GM23248 (cell line): ENCODE data around the gene CCDC196. TPM values are rescaled to one million over a fixed set of nuclear protein-coding genes. Genes with fewer than 3 reads are reported as not detected.

Experiments
- DNase-seq: peaks from one replicate; pipeline ENCODE4 v3.0.0-alpha.2; 2015
- H2AFZ ChIP-seq: fragments of 200-600 bp; sonication (generic); 2 replicates; pipeline ENCODE4 v1.6.1; 2016; ENCODE audit warnings: antibody characterized with exemption
- H3F3A ChIP-seq: fragments of 200-600 bp; sonication (generic); 2 replicates; pipeline ENCODE4 v1.6.1; 2016; ENCODE audit warnings: mild to moderate bottlenecking, antibody characterized with exemption, mixed run types; ENCODE audit not compliant: insufficient read depth
- H3K27ac ChIP-seq: fragments of 200-600 bp; sonication (generic); 2 replicates; pipeline ENCODE4 v1.5.1; 2016; ENCODE audit warnings: mild to moderate bottlenecking
- H3K27me3 ChIP-seq: fragments of 200-600 bp; sonication (generic); replicated peaks from 2 replicates; pipeline ENCODE4 v1.6.1; 2016; ENCODE audit warnings: mild to moderate bottlenecking; ENCODE audit not compliant: insufficient read depth
- H3K36me3 ChIP-seq: fragments of 200-600 bp; sonication (generic); 2 replicates; pipeline ENCODE4 v1.6.1; 2016; ENCODE audit warnings: low read depth, mild to moderate bottlenecking
- H3K4me1 ChIP-seq: fragments of 200-600 bp; sonication (generic); 2 replicates; pipeline ENCODE4 v1.6.1; 2016; ENCODE audit warnings: mild to moderate bottlenecking; ENCODE audit not compliant: insufficient read depth
- H3K4me2 ChIP-seq: fragments of 200-600 bp; sonication (generic); one replicate; pipeline ENCODE4 v1.6.1; 2016; ENCODE audit warnings: mild to moderate bottlenecking; ENCODE audit not compliant: unreplicated experiment
- H3K4me3 ChIP-seq: fragments of 200-600 bp; sonication (generic); 2 replicates; pipeline ENCODE4 v1.5.1; 2016; ENCODE audit warnings: mild to moderate bottlenecking
- H3K79me2 ChIP-seq: fragments of 200-600 bp; sonication (generic); 2 replicates; pipeline ENCODE4 v1.6.1; 2016; ENCODE audit warnings: mild to moderate bottlenecking; ENCODE audit not compliant: insufficient read depth
- H3K9ac ChIP-seq: fragments of 200-600 bp; sonication (generic); 2 replicates; pipeline ENCODE4 v1.6.1; 2016; ENCODE audit warnings: mild to moderate bottlenecking
- H3K9me2 ChIP-seq: fragments of 200-600 bp; sonication (generic); 2 replicates; pipeline ENCODE4 v1.6.1; 2016; ENCODE audit warnings: mixed run types, mild to moderate bottlenecking, moderate library complexity; ENCODE audit not compliant: insufficient read depth
- H3K9me3 ChIP-seq: fragments of 200-600 bp; sonication (generic); one replicate; pipeline ENCODE4 v1.6.1; 2017; ENCODE audit warnings: low read depth
- H4K20me1 ChIP-seq: fragments of 200-600 bp; sonication (generic); 2 replicates; pipeline ENCODE4 v1.6.0; 2016; ENCODE audit not compliant: insufficient read depth
- EZH2 ChIP-seq: fragments of 200-600 bp; sonication (generic); IDR thresholded peaks from 2 replicates; pipeline ENCODE4 v1.6.1; 2018; ENCODE audit warnings: antibody characterized with exemption, mild to moderate bottlenecking; ENCODE audit not compliant: insufficient read depth, poor library complexity, severe bottlenecking
- EZH2phosphoT487 ChIP-seq: fragments of 200-600 bp; sonication (generic); IDR thresholded peaks from 2 replicates; pipeline ENCODE4 v1.6.1; 2018; ENCODE audit warnings: antibody characterized with exemption, moderate library complexity, mild to moderate bottlenecking, low read depth; ENCODE audit not compliant: insufficient read depth
- WGBS, 2 experiments: methylation state at CpG; one replicate each; pipeline ENCODE4 v1.1.6; 2015 to 2017; ENCODE audit warnings: low lambda C conversion rate in 2 of 2, low coverage in 1 of 2; ENCODE audit errors: missing lambda C conversion rate in 2 of 2; 5-methylcytosine and 5-hydroxymethylcytosine counted together
- in situ Hi-C: fragments of 300-500 bp; cut with MboI; formaldehyde crosslinking; loops from 2 replicates; pipeline ENCODE4 v1.15.0; 2020
- polyA plus RNA-seq: library from polyadenylated mRNA; unstranded; fragments of >200 nt; fragmentation: Nextera tagmentation; extraction: Ambion mirVana; gene quantifications from 2 replicates; pipeline ENCODE4 v1.2.1, GENCODE V29; 2016
- total RNA-seq: library from RNA; depleted of rRNA; stranded (reverse); fragments of >200 nt; shearing (Covaris generic); gene quantifications from 2 replicates; pipeline ENCODE4 v1.2.3, GENCODE V29; 2014

The CCDC196 gene
- total and polyA plus RNA-seq, 2 experiments from 2014 or later = not detected

DNA sequence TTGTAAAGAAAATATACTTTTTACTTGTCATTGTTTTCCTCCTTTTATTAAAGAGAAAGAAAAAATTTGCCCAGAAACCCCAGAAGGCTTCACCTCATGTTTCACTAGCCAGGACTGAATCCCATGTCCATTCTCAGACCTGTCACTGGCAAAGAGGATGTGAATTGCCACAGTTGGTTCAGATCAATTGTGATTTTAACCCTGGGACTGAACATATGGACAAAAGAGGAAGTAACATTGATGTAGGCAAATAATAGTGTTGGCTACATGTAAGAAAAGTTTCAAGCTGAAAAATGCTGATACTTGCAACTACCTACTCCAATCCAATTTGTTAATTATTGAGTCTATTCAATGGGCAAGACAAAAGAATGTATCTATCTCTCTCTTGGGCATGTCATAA lies 8.6 kb upstream of the CCDC196 start:
- no peaks in the 10 kb centered on the region for H4K20me1 ChIP-seq
- no peak overlapping the region for H2AFZ ChIP-seq
- H3K9me3 ChIP-seq = no peaks in the 10 kb centered on the region
- TF ChIP-seq EZH2 (no peak), EZH2phosphoT487 (no peak)
- no peak overlapping the region for H3K4me3 ChIP-seq
- no peaks in the 10 kb centered on the region for H3F3A ChIP-seq
- H3K27me3 ChIP-seq = no peaks in the 10 kb centered on the region
- H3K4me2 ChIP-seq = no peak overlapping the region
- DNase-seq = no peak
- no peak overlapping the region for H3K27ac ChIP-seq
- H3K9ac ChIP-seq = no peak overlapping the region
- H3K79me2 ChIP-seq = no peaks in the 10 kb centered on the region
- in situ Hi-C loops = no loop called here
- no peaks in the 10 kb centered on the region for H3K9me2 ChIP-seq
- no peaks in the 10 kb centered on the region for H3K4me1 ChIP-seq
- H3K36me3 ChIP-seq = no peaks in the 10 kb centered on the region

DNA sequence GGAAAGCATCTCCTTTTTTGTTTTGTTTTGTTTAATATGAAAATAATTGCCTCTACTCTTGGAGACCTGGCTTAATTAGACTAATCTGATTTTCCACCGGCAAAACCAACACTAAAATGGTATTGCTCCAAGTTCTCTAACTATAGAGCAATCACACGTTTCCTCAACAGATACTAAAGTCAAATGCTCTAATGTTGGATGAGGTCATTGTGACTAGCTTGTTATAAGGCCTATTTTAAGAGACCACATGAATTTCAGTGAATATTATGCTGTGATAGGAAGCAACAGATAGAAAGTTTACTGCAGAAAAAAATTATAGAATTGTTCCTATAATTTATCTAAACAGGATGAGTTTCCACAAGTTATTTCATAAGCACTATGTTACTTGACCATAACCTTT lies 3.3 kb upstream of the CCDC196 start:
- Histone ChIP-seq H3K79me2 (no peaks in the 10 kb centered on the region), H3K4me1 (no peaks in the 10 kb centered on the region), H3F3A (no peaks in the 10 kb centered on the region), H3K27ac (no peak overlapping the region), H4K20me1 (no peaks in the 10 kb centered on the region), H3K27me3 (no peaks in the 10 kb centered on the region), H3K36me3 (no peaks in the 10 kb centered on the region), H2AFZ (no peak overlapping the region), H3K4me2 (no peak overlapping the region), H3K9ac (no peak overlapping the region), H3K9me2 (no peaks in the 10 kb centered on the region), H3K9me3 (no peaks in the 10 kb centered on the region), H3K4me3 (no peak overlapping the region)
- in situ Hi-C loops = no loop called here
- 47 to 49% methylated on average over 2 of the region's 2 CpGs for WGBS, 2 experiments
- peak; percentile 2 for DNase-seq
- TF ChIP-seq EZH2phosphoT487 = no peak
- TF ChIP-seq EZH2 = no peak

DNA sequence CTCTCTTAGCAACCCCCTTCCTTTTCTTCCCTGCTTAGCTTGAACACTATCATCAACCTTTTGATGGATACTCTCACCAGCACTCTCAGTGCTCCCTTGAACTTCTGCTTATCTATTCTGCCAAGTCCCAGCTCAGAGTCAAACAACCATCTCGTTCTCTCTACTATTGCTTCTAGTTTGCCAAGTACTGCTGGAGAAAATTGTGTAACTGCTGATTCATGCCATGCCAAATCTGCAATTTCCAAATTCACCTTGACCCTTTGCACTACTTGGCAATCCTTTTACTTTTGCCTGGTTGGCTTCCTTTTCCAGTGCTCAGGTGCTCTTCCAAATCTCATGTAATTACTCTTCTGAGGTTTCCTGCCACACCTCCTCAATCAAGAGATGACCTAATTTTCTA lies 2.8 kb upstream of the CCDC196 start:
- Histone ChIP-seq H2AFZ (no peak overlapping the region), H3K79me2 (no peaks in the 10 kb centered on the region), H3K9me3 (no peaks in the 10 kb centered on the region), H3K9me2 (no peaks in the 10 kb centered on the region), H3K36me3 (no peaks in the 10 kb centered on the region), H3K27me3 (no peaks in the 10 kb centered on the region), H3K4me3 (no peak overlapping the region), H4K20me1 (no peaks in the 10 kb centered on the region), H3K4me1 (no peaks in the 10 kb centered on the region), H3F3A (no peaks in the 10 kb centered on the region), H3K27ac (no peak overlapping the region), H3K9ac (no peak overlapping the region), H3K4me2 (no peak overlapping the region)
- in situ Hi-C loops = no loop called here
- DNase-seq = peak; percentile 21
- no peak for TF ChIP-seq EZH2phosphoT487
- TF ChIP-seq EZH2 = no peak
- WGBS, 2 experiments = 0 to 5% methylated on average over 1 of the region's 1 CpG

DNA sequence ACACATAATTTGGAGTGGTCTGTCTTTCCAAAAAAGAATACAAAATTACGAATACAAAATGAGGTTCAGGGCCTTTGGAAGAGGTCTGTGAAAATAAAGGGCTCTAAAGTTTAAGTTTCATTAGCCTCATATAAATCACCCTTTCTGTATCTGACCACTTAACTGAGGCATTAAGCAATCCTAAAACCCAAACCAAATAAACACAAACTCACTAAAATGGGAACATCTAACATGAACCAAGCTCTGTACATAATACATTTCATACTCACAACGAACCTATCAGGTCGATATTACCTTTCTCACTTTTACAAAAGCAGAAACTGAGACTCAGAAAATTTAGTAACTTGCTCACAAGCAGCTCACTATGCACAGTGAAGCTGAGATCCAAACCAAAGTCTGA lies 1.1 kb upstream of the CCDC196 start:
- H3F3A ChIP-seq = no peaks in the 10 kb centered on the region
- no peak overlapping the region for H3K4me3 ChIP-seq
- no peaks in the 10 kb centered on the region for H3K27me3 ChIP-seq
- H3K9me3 ChIP-seq = no peaks in the 10 kb centered on the region
- WGBS, 2 experiments = 71% methylated on average over 3 of the region's 3 CpGs
- H3K79me2 ChIP-seq = no peaks in the 10 kb centered on the region
- H3K9ac ChIP-seq = no peak overlapping the region
- H2AFZ ChIP-seq = no peak overlapping the region
- no peaks in the 10 kb centered on the region for H3K4me1 ChIP-seq
- no peaks in the 10 kb centered on the region for H4K20me1 ChIP-seq
- TF ChIP-seq EZH2phosphoT487 = no peak
- TF ChIP-seq EZH2 = no peak
- no peaks in the 10 kb centered on the region for H3K9me2 ChIP-seq
- H3K36me3 ChIP-seq = no peaks in the 10 kb centered on the region
- no peak for DNase-seq
- in situ Hi-C loops = no loop called here
- H3K4me2 ChIP-seq = no peak overlapping the region
- H3K27ac ChIP-seq = no peak overlapping the region

DNA sequence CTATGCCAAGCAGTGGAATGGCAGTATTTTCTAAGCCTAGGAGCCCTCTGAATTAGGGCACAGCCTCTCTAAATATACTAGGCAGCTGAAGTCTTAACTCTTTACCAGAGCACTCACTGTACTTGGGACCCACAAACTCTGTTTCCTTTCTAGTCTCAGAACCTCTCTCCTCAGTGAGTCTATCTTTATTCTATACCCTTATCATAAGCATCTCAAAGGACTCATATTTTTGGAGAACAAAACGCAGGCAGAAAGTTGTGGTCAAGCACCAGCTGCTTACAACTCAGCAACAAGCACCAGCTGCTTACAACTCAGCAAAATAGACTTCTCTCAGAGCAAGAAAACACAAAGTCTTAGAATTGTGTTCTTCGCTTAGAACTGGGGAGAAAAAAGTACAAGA lies 993 bp downstream of the CCDC196 start:
- H4K20me1 ChIP-seq = no peaks in the 10 kb centered on the region
- DNase-seq = no peak
- 46 to 53% methylated on average over 2 of the region's 2 CpGs for WGBS, 2 experiments
- H3K79me2 ChIP-seq = no peaks in the 10 kb centered on the region
- H3F3A ChIP-seq = no peaks in the 10 kb centered on the region
- no peaks in the 10 kb centered on the region for H3K27me3 ChIP-seq
- H3K9me3 ChIP-seq = no peaks in the 10 kb centered on the region
- H3K36me3 ChIP-seq = no peaks in the 10 kb centered on the region
- H2AFZ ChIP-seq = no peak overlapping the region
- H3K9ac ChIP-seq = no peak overlapping the region
- in situ Hi-C loops = no loop called here
- no peak overlapping the region for H3K4me3 ChIP-seq
- H3K4me2 ChIP-seq = no peak overlapping the region
- H3K4me1 ChIP-seq = no peaks in the 10 kb centered on the region
- no peak overlapping the region for H3K27ac ChIP-seq
- no peak for TF ChIP-seq EZH2phosphoT487
- no peak for TF ChIP-seq EZH2
- no peaks in the 10 kb centered on the region for H3K9me2 ChIP-seq
